ENCODE measurements around the gene LTBR. TPM values are rescaled to one million over a fixed set of nuclear protein-coding genes. Genes with fewer than 3 reads are reported as not detected.

LTBR gene
- total and polyA plus RNA-seq, 2 experiments from 2014 or later = 42.4 to 79.8 TPM

GRCh38 chr12:6346235-6346832 is 37.6 kb upstream of the LTBR start:
- Histone ChIP-seq H3K9me2 (replicated peaks; ENCODE audit: insufficient read depth) (no peaks in the 10 kb centered on the region), H2AFZ (no peak overlapping the region), H3K4me1 (ENCODE audit: insufficient read depth) (peaks cover 29% of the 10 kb centered on the region), H3K9me3 (ENCODE audit: low read depth) (no peaks in the 10 kb centered on the region), H3K27ac (peak overlapping the region; percentile 72), H3K36me3 (replicated peaks; ENCODE audit: insufficient read depth, low read depth) (no peaks in the 10 kb centered on the region), H3K4me2 (no peak overlapping the region), H3K79me2 (peaks cover 14% of the 10 kb centered on the region), H4K20me1 (ENCODE audit: insufficient read depth, poor library complexity, severe bottlenecking) (no peaks in the 10 kb centered on the region), H3K4me3 (no peak overlapping the region), H3K27me3 (no peaks in the 10 kb centered on the region)
- TF ChIP-seq EZH2 (IDR thresholded peaks at IDR 0.05; ENCODE audit: borderline replicate concordance) = no peak
- no peak for TF ChIP-seq EZH2phosphoT487 (IDR thresholded peaks at IDR 0.05; ENCODE audit: low read depth, severe bottlenecking, unreplicated experiment)
- TF ChIP-seq CTCF (IDR thresholded peaks at IDR 0.05; ENCODE audit: poor library complexity) = no peak
- no peak for DNase-seq (ENCODE audit: low spot score)
- WGBS (ENCODE audit: low lambda C conversion rate, missing lambda C conversion rate) = 93% methylated on average over 5 of the region's 5 CpGs

GRCh38 chr12:6346942-6347341 is 37.0 kb upstream of the LTBR start:
- 95% methylated on average over 8 of the region's 8 CpGs for WGBS (ENCODE audit: low lambda C conversion rate, missing lambda C conversion rate)
- no peak for DNase-seq (ENCODE audit: low spot score)
- Histone ChIP-seq H3K4me2 (no peak overlapping the region), H3K27ac (peak overlapping the region; percentile 58), H4K20me1 (ENCODE audit: insufficient read depth, poor library complexity, severe bottlenecking) (no peaks in the 10 kb centered on the region), H3K9me3 (ENCODE audit: low read depth) (no peaks in the 10 kb centered on the region), H3K79me2 (peaks cover 9% of the 10 kb centered on the region), H3K36me3 (replicated peaks; ENCODE audit: insufficient read depth, low read depth) (no peaks in the 10 kb centered on the region), H3K9me2 (replicated peaks; ENCODE audit: insufficient read depth) (no peaks in the 10 kb centered on the region), H3K4me1 (ENCODE audit: insufficient read depth) (peaks cover 29% of the 10 kb centered on the region), H2AFZ (no peak overlapping the region), H3K4me3 (no peak overlapping the region), H3K27me3 (no peaks in the 10 kb centered on the region)
- no peak for TF ChIP-seq EZH2 (IDR thresholded peaks at IDR 0.05; ENCODE audit: borderline replicate concordance)
- no peak for TF ChIP-seq EZH2phosphoT487 (IDR thresholded peaks at IDR 0.05; ENCODE audit: low read depth, severe bottlenecking, unreplicated experiment)
- no peak for TF ChIP-seq CTCF (IDR thresholded peaks at IDR 0.05; ENCODE audit: poor library complexity)

GRCh38 chr12:6347367-6348338 is 36.3 kb upstream of the LTBR start:
- Histone ChIP-seq H3K4me3 (no peak overlapping the region), H3K4me1 (ENCODE audit: insufficient read depth) (peaks cover 22% of the 10 kb centered on the region), H2AFZ (no peak overlapping the region), H3K9me3 (ENCODE audit: low read depth) (no peaks in the 10 kb centered on the region), H3K9me2 (replicated peaks; ENCODE audit: insufficient read depth) (no peaks in the 10 kb centered on the region), H3K27ac (peak overlapping the region; percentile 58), H4K20me1 (ENCODE audit: insufficient read depth, poor library complexity, severe bottlenecking) (no peaks in the 10 kb centered on the region), H3K79me2 (peaks cover 3% of the 10 kb centered on the region), H3K36me3 (replicated peaks; ENCODE audit: insufficient read depth, low read depth) (no peaks in the 10 kb centered on the region), H3K27me3 (no peaks in the 10 kb centered on the region), H3K4me2 (no peak overlapping the region)
- DNase-seq (ENCODE audit: low spot score) = no peak
- WGBS (ENCODE audit: low lambda C conversion rate, missing lambda C conversion rate) = 90% methylated on average over 18 of the region's 19 CpGs
- TF ChIP-seq EZH2 (IDR thresholded peaks at IDR 0.05; ENCODE audit: borderline replicate concordance) (no peak), EZH2phosphoT487 (IDR thresholded peaks at IDR 0.05; ENCODE audit: low read depth, severe bottlenecking, unreplicated experiment) (no peak), CTCF (IDR thresholded peaks at IDR 0.05; ENCODE audit: poor library complexity) (no peak)
